HG02840 (cell line): ENCODE results near the gene ELMO3.

ENCODE experiments used
- ATAC-seq: cut with Tn5 transposase; IDR thresholded peaks from one replicate; pipeline ENCODE4 v1.9.1; 2021; ENCODE audit warnings: mild to moderate bottlenecking, moderate library complexity, moderate number of reproducible peaks; ENCODE audit not compliant: unreplicated experiment, low FRiP score

ELMO3 gene

GRCh38 chr16:67237396-67238277, 38.7 kb downstream of the ELMO3 start:
- no peak for ATAC-seq

DNA sequence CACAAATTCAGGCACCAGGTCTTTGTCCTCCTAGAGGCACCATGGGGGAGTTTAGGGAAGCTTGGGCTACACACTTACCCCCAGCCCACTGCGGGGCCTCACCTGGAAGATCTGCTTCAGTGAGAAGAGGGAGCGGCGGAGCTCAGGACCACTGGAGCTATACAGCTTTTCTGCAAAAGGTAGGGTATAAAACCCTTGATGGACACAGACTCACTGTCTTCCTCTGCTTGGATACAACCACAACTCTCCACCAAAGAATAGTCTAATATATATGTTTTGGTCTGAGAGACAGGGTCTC, 39.3 kb downstream of the ELMO3 start:
- no peak for ATAC-seq

DNA sequence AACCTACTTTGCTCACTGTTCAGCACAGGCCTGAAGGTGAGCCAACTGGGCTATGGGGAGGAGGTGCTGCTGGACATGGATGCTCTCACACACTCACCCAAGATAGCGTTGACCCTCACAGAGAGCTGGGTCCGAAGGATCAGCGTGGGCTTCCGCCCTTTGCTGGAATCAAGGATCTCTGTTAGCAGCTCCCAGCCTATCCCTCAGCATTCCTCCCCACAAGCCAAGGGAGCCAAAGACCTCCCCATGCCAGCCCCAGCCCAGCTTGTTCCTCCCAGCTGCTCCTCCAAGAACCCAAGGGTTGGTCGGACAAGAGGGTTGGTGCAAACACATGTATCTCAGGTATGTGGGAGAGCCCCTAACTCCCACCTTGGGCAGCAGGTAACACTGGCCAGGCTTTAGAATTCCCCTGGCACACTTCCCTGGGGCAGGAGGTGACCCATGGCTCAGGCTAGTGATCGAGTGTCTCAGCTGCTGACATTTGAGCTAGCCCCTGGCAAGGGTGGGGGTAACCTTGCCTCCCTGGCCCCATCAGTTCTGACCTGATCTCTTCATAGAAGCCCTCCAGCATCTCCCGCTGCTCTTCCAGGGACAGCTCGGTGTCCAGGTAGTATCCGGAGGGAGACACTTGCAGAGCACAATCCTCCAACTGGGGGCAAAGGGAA, 40.0 kb downstream of the ELMO3 start:
- ATAC-seq, result no peak

DNA sequence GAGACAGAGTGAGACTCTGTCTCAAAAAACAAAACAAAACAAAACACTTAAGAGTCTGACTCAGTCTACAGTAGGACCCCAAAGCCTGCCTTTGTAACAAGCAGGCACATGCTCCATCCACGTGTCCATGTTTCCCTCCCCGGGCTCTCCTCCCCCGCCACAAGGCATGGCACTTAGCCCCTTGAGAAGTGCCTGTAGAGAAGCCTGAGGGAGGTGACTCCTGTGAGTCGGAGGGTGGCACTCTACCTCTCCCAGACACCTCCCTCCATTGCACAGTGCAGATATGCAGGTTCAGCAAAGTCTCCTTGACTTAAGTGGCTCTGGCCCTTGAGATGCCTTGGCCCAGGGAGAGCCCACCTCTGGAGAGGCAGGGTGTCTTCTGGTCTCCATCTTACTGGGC, 41.6 kb downstream of the ELMO3 start:
- no peak for ATAC-seq

- no peak for ATAC-seq
Observed at GRCh38 chr16:67241008-67241900, 42.3 kb downstream of the ELMO3 start.

GRCh38 chr16:67242138-67242730, 43.3 kb downstream of the ELMO3 start:
- ATAC-seq, result no peak

DNA sequence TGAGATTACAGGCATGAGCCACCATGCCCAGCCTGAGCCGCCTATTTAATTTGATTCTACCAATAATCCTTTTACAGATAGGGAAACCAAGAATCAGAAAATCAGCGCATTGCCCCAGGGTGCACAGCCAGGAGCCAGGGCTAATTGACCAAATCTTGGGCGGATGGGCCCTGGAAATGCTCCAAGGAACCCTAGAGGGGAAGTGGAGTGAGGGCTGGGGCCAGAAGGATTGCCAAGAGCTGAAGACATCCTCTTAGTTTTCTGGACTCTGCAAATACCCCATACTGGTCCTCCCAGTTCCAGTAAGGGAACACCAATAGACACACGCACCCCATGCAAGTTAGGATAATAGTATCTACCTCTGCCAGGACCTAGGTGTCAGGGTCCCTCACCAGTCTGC, 44.5 kb downstream of the ELMO3 start:
- ATAC-seq, result no peak

DNA sequence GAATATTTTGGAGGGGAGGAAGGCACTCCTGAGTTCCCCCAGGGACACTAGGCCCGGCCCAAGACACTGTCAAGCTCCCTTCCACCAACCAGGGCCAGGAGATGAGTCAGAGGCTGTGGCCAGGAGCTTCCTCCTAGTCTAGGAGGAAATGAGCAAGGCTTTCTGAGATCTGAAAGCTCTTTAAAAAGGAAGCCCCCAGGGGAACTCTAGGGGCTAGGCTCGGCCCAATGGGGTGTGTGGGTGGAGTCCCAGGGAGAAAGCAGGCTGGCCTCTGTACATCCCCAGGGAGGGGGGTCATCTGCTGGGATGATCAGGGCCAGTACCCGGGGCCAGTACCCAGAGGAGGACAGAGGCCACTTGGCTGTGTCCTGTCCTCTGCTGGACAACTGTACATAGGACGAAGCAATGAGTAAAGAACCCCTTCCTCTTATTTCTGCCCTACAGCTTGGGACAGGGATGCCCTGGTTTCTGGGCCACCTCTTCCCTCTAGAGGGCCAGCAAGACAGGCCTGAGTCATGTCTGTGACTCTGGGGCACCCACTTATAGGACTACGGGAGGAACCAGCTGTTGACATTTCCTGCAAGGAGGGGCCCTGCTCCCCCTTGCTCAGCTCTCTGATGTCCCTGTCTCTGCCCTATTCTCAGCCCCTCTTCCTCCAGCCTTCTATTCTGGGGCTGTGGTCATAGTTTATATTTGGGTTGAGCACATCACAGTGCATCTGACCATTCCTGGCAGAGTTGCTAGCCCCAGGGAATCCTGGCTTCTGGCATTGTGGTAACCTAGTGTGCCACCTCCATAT, 45.7 kb downstream of the ELMO3 start:
- ATAC-seq, result peak; percentile 40

DNA sequence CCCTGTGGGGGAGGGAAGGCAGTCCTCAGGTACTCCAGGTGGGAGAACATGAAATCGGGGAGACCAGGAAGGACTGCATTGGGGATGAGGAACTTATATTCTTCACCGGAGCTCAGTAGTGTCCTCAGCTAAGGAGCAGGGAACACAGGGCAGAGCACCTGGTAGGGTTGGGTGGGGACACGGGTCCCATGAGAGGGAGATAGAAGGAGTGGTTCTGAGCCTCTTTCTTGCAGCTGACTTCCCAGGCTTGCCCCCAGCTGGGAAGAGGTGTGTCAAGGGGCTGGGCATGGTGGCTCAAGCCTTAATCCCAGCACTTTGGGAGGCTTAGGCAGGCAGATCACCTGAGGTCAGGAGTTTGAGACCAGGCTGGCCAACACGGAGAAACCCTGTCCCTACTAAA, 46.3 kb downstream of the ELMO3 start:
- ATAC-seq, result no peak

- no peak for ATAC-seq
Observed at GRCh38 chr16:67245674-67246080, 46.7 kb downstream of the ELMO3 start.

GRCh38 chr16:67246081-67246755, 47.3 kb downstream of the ELMO3 start:
- ATAC-seq, result peak; percentile 19

DNA sequence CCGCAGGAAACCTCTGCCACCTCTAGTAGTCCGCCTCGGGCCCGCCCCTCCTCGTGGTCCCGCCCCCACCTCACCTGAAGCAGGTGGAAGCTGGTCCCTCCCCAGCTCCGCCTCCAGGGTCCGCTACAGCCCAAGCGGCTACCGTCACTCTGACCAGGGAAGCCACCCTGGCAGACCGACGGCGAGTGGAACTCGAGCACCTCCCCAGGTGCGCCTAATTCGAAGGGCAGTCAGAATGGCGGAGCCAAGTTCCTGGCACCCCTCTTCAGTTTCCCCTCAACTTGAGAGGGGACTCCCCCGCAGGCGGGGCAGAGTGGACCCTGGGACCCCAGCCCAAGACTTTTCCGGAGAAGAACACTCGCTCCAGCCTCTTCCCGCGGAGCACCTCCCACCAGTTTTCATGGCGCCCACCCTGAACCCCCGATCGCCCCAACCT, 47.8 kb downstream of the ELMO3 start:
- peak; percentile 30 for ATAC-seq

GRCh38 chr16:67247192-67248072, 48.5 kb downstream of the ELMO3 start, which contains the start of gene FHOD1:
FHOD1 (minus strand) TSS chr16:67247481; CDS start chr16:67247410, 71 bp downstream.
- ATAC-seq, result peak; percentile 50

DNA sequence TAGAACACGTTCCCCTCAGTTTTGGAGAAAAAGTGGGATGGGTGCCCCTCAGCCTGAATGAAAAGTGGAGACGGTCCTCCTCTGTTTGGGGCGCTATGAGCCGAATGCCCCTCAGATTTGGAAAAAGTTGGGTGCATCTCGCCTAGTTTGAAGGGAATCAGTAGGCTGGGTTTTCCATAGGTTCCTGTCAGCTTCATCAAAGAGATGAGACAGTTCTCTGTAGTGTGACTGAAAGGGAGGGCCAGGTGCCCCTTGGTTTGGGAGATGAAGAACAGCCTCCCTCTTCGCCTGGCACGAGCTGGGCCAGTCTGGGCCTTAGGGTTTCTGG, 49.1 kb downstream of the ELMO3 start:
- ATAC-seq, result no peak

DNA sequence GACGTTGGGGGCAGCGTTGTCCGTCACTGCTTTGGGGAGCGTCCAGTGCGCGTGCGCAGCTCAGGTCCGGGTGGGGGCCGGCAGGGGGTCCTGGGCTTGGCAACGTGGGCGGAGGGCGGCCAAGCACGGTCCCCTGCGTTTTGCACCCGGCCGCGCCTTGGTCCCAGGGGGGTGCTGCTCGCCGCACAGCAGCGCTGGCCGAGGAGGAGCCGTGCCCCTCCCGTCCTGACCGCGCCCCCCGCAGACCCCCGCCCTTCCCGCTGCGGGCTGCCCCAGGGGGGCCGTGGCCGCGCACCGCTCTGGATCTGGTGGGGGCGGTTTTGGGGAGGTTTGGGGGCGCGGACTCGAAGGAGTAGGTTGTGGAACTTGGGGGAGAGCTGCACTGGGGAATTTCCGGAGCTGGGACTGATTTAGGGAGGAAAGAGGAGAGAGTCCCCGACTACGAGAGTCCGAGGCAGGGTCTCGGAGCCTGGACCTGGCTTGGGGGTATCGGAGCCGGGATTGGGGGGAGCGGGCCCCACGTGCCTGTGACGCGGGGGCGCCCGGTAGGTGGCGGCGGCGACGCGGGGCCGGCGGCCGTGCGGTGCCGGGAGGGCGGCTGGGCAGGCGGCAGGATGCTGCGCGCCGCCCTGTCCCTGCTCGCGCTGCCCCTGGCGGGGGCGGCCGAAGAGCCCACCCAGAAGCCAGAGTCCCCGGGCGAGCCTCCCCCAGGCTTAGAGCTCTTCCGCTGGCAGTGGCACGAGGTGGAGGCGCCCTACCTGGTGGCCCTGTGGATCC, 49.7 kb downstream of the ELMO3 start, which contains the start of gene SLC9A5:
TSS of gene SLC9A5 (plus strand) at position 579 of the 777 bp plus-strand sequence. CDS start at position 615, 36 bp downstream.
- no peak for ATAC-seq

DNA sequence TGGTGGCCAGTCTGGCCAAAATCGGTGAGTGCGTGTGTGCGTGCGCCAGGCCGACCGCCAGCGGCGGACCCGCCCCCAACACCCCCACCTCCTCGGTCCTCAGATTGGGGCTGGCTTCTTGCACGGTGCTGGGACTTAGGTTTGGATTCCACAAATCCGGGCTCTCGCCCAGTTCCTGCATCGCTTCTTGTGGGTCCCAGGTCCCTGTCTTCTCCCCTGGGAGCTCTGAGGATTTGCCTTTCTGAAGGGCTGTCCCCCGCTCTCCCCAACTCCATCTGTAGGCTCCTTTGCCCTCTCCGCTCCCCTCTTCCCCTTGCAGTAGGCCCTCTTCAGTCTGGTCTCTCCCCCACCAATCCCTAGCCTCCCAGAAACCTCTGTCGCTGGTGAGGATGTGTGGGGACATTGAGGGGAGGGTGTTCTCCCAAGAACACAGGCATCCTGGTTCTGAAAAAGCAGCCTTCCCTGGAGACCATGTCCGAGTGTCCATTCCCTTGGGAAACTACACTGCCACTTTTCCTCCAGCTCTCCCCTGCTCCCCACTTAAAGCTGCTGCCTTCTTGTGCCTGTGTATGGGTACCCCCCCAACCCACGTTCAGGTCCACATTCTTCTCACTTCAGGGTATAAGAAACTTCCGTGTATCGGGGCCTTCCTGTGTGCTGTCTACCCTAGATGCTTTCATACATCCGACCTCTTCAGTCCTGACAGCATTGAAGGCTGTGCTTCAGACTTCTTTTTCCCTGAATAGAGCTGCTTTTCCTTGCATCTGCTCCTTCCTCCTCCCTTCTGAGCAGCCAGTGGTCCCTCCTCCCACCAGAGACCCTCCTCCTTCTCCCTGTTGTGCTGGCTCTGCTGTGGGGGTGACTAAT, 50.5 kb downstream of the ELMO3 start:
- ATAC-seq, result no peak

DNA sequence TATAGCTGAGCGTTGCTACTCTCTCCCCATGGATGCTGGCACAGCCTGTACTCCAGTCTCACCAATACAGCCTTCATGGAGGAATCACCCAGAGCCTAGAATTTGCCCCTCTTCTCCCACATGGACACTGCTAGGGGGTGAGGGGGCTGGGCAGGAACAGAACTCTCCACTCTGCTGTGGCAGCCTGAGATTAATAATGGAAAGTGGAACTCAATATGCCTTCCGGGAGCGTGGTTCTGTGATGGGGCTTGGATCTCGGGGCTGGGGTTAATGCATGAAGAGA, 51.1 kb downstream of the ELMO3 start:
- ATAC-seq, result no peak
